ENCODE measurements around the gene ACTG1. TPM values are rescaled to one million over a fixed set of nuclear protein-coding genes. Genes with fewer than 3 reads are reported as not detected.

ACTG1 gene
- total and polyA plus RNA-seq, 9 of the 15 experiments (the other 6 are each of a cell fraction or from before 2014, with no cell fraction given), result 224 to 1,775 (median 568) TPM

GRCh38 chr17:81553018-81553615, 40.5 kb upstream of the ACTG1 start (continued):
- TF ChIP-seq, protein P1, sequence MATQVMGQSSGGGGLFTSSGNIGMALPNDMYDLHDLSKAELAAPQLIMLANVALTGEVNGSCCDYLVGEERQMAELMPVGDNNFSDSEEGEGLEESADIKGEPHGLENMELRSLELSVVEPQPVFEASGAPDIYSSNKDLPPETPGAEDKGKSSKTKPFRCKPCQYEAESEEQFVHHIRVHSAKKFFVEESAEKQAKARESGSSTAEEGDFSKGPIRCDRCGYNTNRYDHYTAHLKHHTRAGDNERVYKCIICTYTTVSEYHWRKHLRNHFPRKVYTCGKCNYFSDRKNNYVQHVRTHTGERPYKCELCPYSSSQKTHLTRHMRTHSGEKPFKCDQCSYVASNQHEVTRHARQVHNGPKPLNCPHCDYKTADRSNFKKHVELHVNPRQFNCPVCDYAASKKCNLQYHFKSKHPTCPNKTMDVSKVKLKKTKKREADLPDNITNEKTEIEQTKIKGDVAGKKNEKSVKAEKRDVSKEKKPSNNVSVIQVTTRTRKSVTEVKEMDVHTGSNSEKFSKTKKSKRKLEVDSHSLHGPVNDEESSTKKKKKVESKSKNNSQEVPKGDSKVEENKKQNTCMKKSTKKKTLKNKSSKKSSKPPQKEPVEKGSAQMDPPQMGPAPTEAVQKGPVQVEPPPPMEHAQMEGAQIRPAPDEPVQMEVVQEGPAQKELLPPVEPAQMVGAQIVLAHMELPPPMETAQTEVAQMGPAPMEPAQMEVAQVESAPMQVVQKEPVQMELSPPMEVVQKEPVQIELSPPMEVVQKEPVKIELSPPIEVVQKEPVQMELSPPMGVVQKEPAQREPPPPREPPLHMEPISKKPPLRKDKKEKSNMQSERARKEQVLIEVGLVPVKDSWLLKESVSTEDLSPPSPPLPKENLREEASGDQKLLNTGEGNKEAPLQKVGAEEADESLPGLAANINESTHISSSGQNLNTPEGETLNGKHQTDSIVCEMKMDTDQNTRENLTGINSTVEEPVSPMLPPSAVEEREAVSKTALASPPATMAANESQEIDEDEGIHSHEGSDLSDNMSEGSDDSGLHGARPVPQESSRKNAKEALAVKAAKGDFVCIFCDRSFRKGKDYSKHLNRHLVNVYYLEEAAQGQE (IDR thresholded peaks at IDR 0.05; ENCODE audit: borderline replicate concordance), result no peak
- TF ChIP-seq, protein P1 (CRISPR knock-in tag; IDR thresholded peaks at IDR 0.05; ENCODE audit: low read depth), result no peak
- TF ChIP-seq HDGF (IDR thresholded peaks at IDR 0.05) (no peak), LEF1 (IDR thresholded peaks at IDR 0.05) (no peak), E2F3 (CRISPR knock-in tag; IDR thresholded peaks at IDR 0.05) (no peak), NFE2L1 (tag; IDR thresholded peaks at IDR 0.05; ENCODE audit: borderline replicate concordance, low read depth) (no peak), TCF7L2 (IDR thresholded peaks at IDR 0.05; ENCODE audit: low read depth, low read length) (no peak), PHTF2 (CRISPR knock-in tag; IDR thresholded peaks at IDR 0.05) (no peak), SMARCC2 (IDR thresholded peaks at IDR 0.05; ENCODE audit: low read depth) (no peak), CTBP1 (IDR thresholded peaks at IDR 0.05; ENCODE audit: borderline replicate concordance) (no peak; the same call in 1 of the 2 replicates), HOMEZ (CRISPR knock-in tag; IDR thresholded peaks at IDR 0.05) (no peak), FOXK1 (CRISPR knock-in tag; IDR thresholded peaks at IDR 0.05; ENCODE audit: borderline replicate concordance) (no peak), ELF1 (tag; IDR thresholded peaks at IDR 0.05) (peak; percentile 25; the same call in 1 of the 2 replicates), ZNF253 (CRISPR knock-in tag; conservative IDR thresholded peaks at IDR 0.05) (no peak), CAMTA2 (CRISPR knock-in tag; conservative IDR thresholded peaks at IDR 0.05) (no peak), NCOR1 (IDR thresholded peaks at IDR 0.05) (no peak)
- TF ChIP-seq, protein P2, sequence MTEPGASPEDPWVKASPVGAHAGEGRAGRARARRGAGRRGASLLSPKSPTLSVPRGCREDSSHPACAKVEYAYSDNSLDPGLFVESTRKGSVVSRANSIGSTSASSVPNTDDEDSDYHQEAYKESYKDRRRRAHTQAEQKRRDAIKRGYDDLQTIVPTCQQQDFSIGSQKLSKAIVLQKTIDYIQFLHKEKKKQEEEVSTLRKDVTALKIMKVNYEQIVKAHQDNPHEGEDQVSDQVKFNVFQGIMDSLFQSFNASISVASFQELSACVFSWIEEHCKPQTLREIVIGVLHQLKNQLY (CRISPR knock-in tag; conservative IDR thresholded peaks at IDR 0.05), result no peak

Measured in K562 (cell line).